HepG2 (cell line): ENCODE data around the gene ZNF3. TPM values are rescaled to one million over a fixed set of nuclear protein-coding genes. Genes with fewer than 3 reads are reported as not detected.

ENCODE experiments used
- ATAC-seq: fragments of 200-7000 bp; cut with Tn5 transposase; 3 replicates; pipeline ENCODE4 v1.9.1; 2020; ENCODE audit warnings: mild to moderate bottlenecking, moderate library complexity
- BruUV-seq: library from RNA; stranded (reverse); fragments of 400-500 nt; replicated peaks from 2 replicates; lab custom pipeline; 2021; lab: Mats Ljungman, UMichigan
- CTCF ChIA-PET: fragments of 300-600 bp; formaldehyde crosslinking; extraction: SDS; loops from one replicate; lab custom pipeline; 2021; ENCODE audit warnings: low total read pairs, inconsistent platforms, low intra/inter-chr PET ratio; lab: Yijun Ruan, JAX
- POLR2A ChIA-PET: fragments of 350-600 bp; sonication (Branson Sonifier 250); formaldehyde crosslinking; loops from one replicate; lab custom pipeline; 2020; ENCODE audit warnings: antibody characterized with exemption, inconsistent platforms; lab: Yijun Ruan, JAX
- DNase-seq: peaks from one replicate; pipeline ENCODE4 v3.0.0-alpha.2; 2015; ENCODE audit warnings: low spot score
- FAIRE-seq: peaks from 3 replicates; lab custom pipeline; 2011; peaks lifted over from hg19 to GRCh38; lab: Jason Lieb, UNC
- H2AFZ ChIP-seq: one replicate; pipeline ENCODE4 v1.6.1; 2011; ENCODE audit warnings: low read length, inconsistent platforms
- H3K27ac ChIP-seq: fragments of 300-600 bp; 3 replicates; pipeline ENCODE4 v1.8.0; 2011; ENCODE audit warnings: mixed run types, mild to moderate bottlenecking, mixed read lengths, low read length, inconsistent platforms; ENCODE audit not compliant: insufficient read depth; ENCODE audit errors: extremely low read length
- H3K27me3 ChIP-seq, 2 experiments: fragments of 200-600 bp in 1 of 2; 2 replicates in 1 of 2; 3 replicates in 1 of 2; pipeline versions ENCODE4 v1.6.0 to v1.8.0; 2011; ENCODE audit warnings: low read length in 2 of 2, mild to moderate bottlenecking in 2 of 2, moderate library complexity in 2 of 2, inconsistent platforms in 1 of 2; ENCODE audit not compliant: insufficient read depth in 2 of 2, control insufficient read depth in 1 of 2
- H3K36me3 ChIP-seq, 2 experiments: fragments of 200-600 bp in 1 of 2; replicated peaks in 1 of 2; 2 replicates in 1 of 2; 3 replicates in 1 of 2; pipeline versions ENCODE4 v1.5.1 to v1.8.0; 2011; ENCODE audit warnings: low read length in 2 of 2, inconsistent platforms in 1 of 2; ENCODE audit not compliant: insufficient read depth in 2 of 2, control insufficient read depth in 1 of 2
- H3K4me1 ChIP-seq: 2 replicates; pipeline ENCODE4 v1.5.1; 2012; ENCODE audit warnings: low read length, inconsistent platforms; ENCODE audit not compliant: insufficient read depth
- H3K4me2 ChIP-seq: 2 replicates; pipeline ENCODE4 v1.6.0; 2011; ENCODE audit warnings: low read depth, low read length, inconsistent platforms
- H3K4me3 ChIP-seq, 3 experiments: fragments of 200-600 bp in 1 of 3; sonication (generic), shearing (Covaris generic) in 1 of 3; replicated peaks in 1 of 3; 2 replicates each; pipeline ENCODE4 v1.5.1; 2011 to 2016; ENCODE audit warnings: low read length in 3 of 3, inconsistent platforms in 2 of 3, low read depth in 2 of 3, mild to moderate bottlenecking in 2 of 3, control low read depth in 1 of 3, mixed read lengths in 1 of 3; ENCODE audit not compliant: insufficient read depth in 1 of 3
- H3K79me2 ChIP-seq: one replicate; pipeline ENCODE4 v1.6.1; 2011; ENCODE audit warnings: low read length, inconsistent platforms; ENCODE audit not compliant: insufficient read depth
- H3K9ac ChIP-seq: 2 replicates; pipeline ENCODE4 v1.6.0; 2011; ENCODE audit warnings: mild to moderate bottlenecking, low read depth, low read length, inconsistent platforms; ENCODE audit not compliant: insufficient read depth
- H3K9me3 ChIP-seq: 2 replicates; pipeline ENCODE4 v1.5.1; 2012; ENCODE audit warnings: mild to moderate bottlenecking, low read length
- H4K20me1 ChIP-seq: 2 replicates; pipeline ENCODE4 v1.6.0; 2011; ENCODE audit warnings: inconsistent platforms, mild to moderate bottlenecking, low read length, moderate library complexity; ENCODE audit not compliant: insufficient read depth
- AKAP8 ChIP-seq: sonication (generic); formaldehyde crosslinking; IDR thresholded peaks from 2 replicates; pipeline ENCODE4 v1.5.1; 2020; ENCODE audit warnings: mild to moderate bottlenecking, missing genetic modification reagents
- DZIP1 ChIP-seq: sonication (generic); formaldehyde crosslinking; IDR thresholded peaks from 2 replicates; pipeline ENCODE4 v1.5.0; 2020; ENCODE audit warnings: mild to moderate bottlenecking, missing genetic modification reagents
- HNRNPH1 ChIP-seq: fragments of 200-400 bp; formaldehyde crosslinking; optimal IDR thresholded peaks from 2 replicates; pipeline ENCODE3; 2017; ENCODE audit warnings: mild to moderate bottlenecking, low read depth, low read length
- IKZF1 ChIP-seq: fragments of 450-650 bp; IDR thresholded peaks from 2 replicates; pipeline ENCODE4 v1.7.1; 2016
- NFIB ChIP-seq: sonication (generic); formaldehyde crosslinking; IDR thresholded peaks from 2 replicates; pipeline ENCODE4 v1.9.0; 2021; ENCODE audit warnings: missing genetic modification reagents, mild to moderate bottlenecking, borderline replicate concordance
- NR2C2 ChIP-seq: sonication (generic); formaldehyde crosslinking; IDR thresholded peaks from 2 replicates; pipeline ENCODE4 v1.4.0; 2020; ENCODE audit warnings: missing genetic modification reagents, mild to moderate bottlenecking, moderate library complexity, borderline replicate concordance
- NR2F6 ChIP-seq, 2 experiments: IDR thresholded peaks; 2 replicates each; pipeline ENCODE4 v1.6.1; 2016; ENCODE audit warnings: antibody characterized with exemption in 1 of 2, mild to moderate bottlenecking in 1 of 2
- ZNF224 ChIP-seq: sonication (generic); formaldehyde crosslinking; IDR thresholded peaks from 2 replicates; pipeline ENCODE4 v1.5.0; 2020; ENCODE audit warnings: mild to moderate bottlenecking, missing genetic modification reagents
- ZSCAN29 ChIP-seq: sonication (generic); formaldehyde crosslinking; conservative IDR thresholded peaks from 2 replicates; pipeline ENCODE4 v1.4.0; 2020; ENCODE audit warnings: mild to moderate bottlenecking, missing genetic modification reagents
- WGBS: methylation state at CpG from one replicate; pipeline ENCODE4 v1.1.6; 2017; ENCODE audit warnings: low lambda C conversion rate; 5-methylcytosine and 5-hydroxymethylcytosine counted together
- in situ Hi-C: cut with HindIII; loops from 2 replicates; pipeline ENCODE4 v1.10.0; 2017; ENCODE audit warnings: low pct_unique_long_range_greater_than_20kb; ENCODE audit not compliant: extremely low pct_ligation_motif_present
- intact Hi-C: fragments of 100-400 bp; cut with micrococcal nuclease; formaldehyde crosslinking; loops from one replicate; pipeline ENCODE4 v1.10.0; 2022; ENCODE audit not compliant: unreplicated experiment
- polyA plus RNA-seq, 8 experiments: library from polyadenylated mRNA; depleted of rRNA in 3 of 8; stranded (reverse) in 7 of 8; unstranded in 1 of 8; fragments of >200 nt; fragmentation: Illumina TruSeq in 4 of 8; extraction: Trizol in 4 of 8; gene quantifications; 2 replicates each; pipeline versions ENCODE4 v1.2.1 to v1.2.3, GENCODE V29; 2011 to 2016; ENCODE audit warnings: low read depth in 4 of 8, missing spikeins in 1 of 8, mixed read lengths in 1 of 8; ENCODE audit not compliant: insufficient read depth in 1 of 8
- total RNA-seq, 5 experiments: library from RNA; depleted of rRNA; stranded (reverse); fragments of >200 nt; fragmentation: Illumina TruSeq; extraction: Trizol; gene quantifications; 2 replicates each; pipeline ENCODE4 v1.2.3, GENCODE V29; 2016; ENCODE audit warnings: low read depth in 1 of 5
- TF ChIP-seq, protein P1 (sequence below): sonication (generic); formaldehyde crosslinking; IDR thresholded peaks from 2 replicates; pipeline ENCODE4 v1.4.0; 2020; ENCODE audit warnings: missing genetic modification reagents, borderline replicate concordance

ZNF3 gene
- total and polyA plus RNA-seq, 2 of the 13 experiments (the other 11 are each of a cell fraction or from before 2014, with no cell fraction given): 33.7 to 56.9 TPM

GRCh38 chr7:100029596-100029995 lies 51.9 kb downstream of the ZNF3 start:
- FAIRE-seq: no peak
- peaks cover 2% of the 10 kb centered on the region for H3K79me2 ChIP-seq
- ChIA-PET CTCF (no interaction called here), POLR2A (interaction anchor here (0.9 to 1.5 kb wide), 3 partner anchors 15 to 32 kb away, joined by 3 to 4 read pairs (median 3); partner anchors contain the start of gene ZKSCAN1)
- no peak for TF ChIP-seq AKAP8 (CRISPR knock-in tag)
- no peak for TF ChIP-seq DZIP1 (CRISPR knock-in tag)
- no peak for TF ChIP-seq ZNF224 (CRISPR knock-in tag)
- no peak for TF ChIP-seq NFIB
- TF ChIP-seq, protein P1, sequence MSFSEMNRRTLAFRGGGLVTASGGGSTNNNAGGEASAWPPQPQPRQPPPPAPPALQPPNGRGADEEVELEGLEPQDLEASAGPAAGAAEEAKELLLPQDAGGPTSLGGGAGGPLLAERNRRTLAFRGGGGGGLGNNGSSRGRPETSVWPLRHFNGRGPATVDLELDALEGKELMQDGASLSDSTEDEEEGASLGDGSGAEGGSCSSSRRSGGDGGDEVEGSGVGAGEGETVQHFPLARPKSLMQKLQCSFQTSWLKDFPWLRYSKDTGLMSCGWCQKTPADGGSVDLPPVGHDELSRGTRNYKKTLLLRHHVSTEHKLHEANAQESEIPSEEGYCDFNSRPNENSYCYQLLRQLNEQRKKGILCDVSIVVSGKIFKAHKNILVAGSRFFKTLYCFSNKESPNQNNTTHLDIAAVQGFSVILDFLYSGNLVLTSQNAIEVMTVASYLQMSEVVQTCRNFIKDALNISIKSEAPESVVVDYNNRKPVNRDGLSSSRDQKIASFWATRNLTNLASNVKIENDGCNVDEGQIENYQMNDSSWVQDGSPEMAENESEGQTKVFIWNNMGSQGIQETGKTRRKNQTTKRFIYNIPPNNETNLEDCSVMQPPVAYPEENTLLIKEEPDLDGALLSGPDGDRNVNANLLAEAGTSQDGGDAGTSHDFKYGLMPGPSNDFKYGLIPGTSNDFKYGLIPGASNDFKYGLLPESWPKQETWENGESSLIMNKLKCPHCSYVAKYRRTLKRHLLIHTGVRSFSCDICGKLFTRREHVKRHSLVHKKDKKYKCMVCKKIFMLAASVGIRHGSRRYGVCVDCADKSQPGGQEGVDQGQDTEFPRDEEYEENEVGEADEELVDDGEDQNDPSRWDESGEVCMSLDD: no peak
- TF ChIP-seq IKZF1: no peak
- no peak for TF ChIP-seq ZSCAN29 (CRISPR knock-in tag)
- no peak for TF ChIP-seq HNRNPH1
- no peak for TF ChIP-seq NR2F6 (IDR thresholded peaks at IDR 0.05)
- TF ChIP-seq NR2F6 (CRISPR knock-in tag; IDR thresholded peaks at IDR 0.05): no peak
- TF ChIP-seq NR2C2: no peak
- WGBS: 97% methylated on average over 4 of the region's 5 CpGs
- no peak overlapping the region for H3K4me2 ChIP-seq
- H3K27ac ChIP-seq: no peak overlapping the region
- BruUV-seq: no TSS peak
- DNase-seq: no peak
- no peak overlapping the region for H3K4me3 ChIP-seq
- intact Hi-C loops: no loop called here
- H3K4me1 ChIP-seq: peaks cover 17% of the 10 kb centered on the region
- ATAC-seq: no peak
- no peaks in the 10 kb centered on the region for H3K27me3 ChIP-seq
- H2AFZ ChIP-seq: no peak overlapping the region
- in situ Hi-C loops: no loop called here
- H4K20me1 ChIP-seq: no peaks in the 10 kb centered on the region
- H3K9ac ChIP-seq: no peak overlapping the region
- H3K9me3 ChIP-seq: no peaks in the 10 kb centered on the region
- H3K36me3 ChIP-seq: peaks cover 27 to 75% of the 10 kb centered on the region in 2 experiments
